Measurements from ENCODE around the gene UGT2A1.

- TF ChIP-seq SUZ12 (IDR thresholded peaks at IDR 0.05) (no peak), ARNT (IDR thresholded peaks at IDR 0.05) (no peak), NFRKB (IDR thresholded peaks at IDR 0.05) (no peak), BHLHE40 (IDR thresholded peaks at IDR 0.05; ENCODE audit: borderline replicate concordance) (no peak), SP1 (IDR thresholded peaks at IDR 0.05) (no peak), ZNF384 (IDR thresholded peaks at IDR 0.05) (no peak), LEF1 (IDR thresholded peaks at IDR 0.05; ENCODE audit: borderline replicate concordance) (no peak), ELF4 (IDR thresholded peaks at IDR 0.05) (no peak), FOXK2 (IDR thresholded peaks at IDR 0.05) (no peak), FOXM1 (IDR thresholded peaks at IDR 0.05; ENCODE audit: borderline replicate concordance) (no peak), HDGF (IDR thresholded peaks at IDR 0.05; ENCODE audit: borderline replicate concordance) (no peak), CTBP1 (IDR thresholded peaks at IDR 0.05; ENCODE audit: borderline replicate concordance) (no peak)
- TF ChIP-seq, protein P1, sequence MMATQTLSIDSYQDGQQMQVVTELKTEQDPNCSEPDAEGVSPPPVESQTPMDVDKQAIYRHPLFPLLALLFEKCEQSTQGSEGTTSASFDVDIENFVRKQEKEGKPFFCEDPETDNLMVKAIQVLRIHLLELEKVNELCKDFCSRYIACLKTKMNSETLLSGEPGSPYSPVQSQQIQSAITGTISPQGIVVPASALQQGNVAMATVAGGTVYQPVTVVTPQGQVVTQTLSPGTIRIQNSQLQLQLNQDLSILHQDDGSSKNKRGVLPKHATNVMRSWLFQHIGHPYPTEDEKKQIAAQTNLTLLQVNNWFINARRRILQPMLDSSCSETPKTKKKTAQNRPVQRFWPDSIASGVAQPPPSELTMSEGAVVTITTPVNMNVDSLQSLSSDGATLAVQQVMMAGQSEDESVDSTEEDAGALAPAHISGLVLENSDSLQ (IDR thresholded peaks at IDR 0.05) = no peak
Measured at GRCh38 chr4:69701696-69702095, 48.6 kb upstream of the UGT2A1 start.

Measured in HEK293T (cell line).